ENCODE data around the gene CEACAM6. TPM values are rescaled to one million over a fixed set of nuclear protein-coding genes. Genes with fewer than 3 reads are reported as not detected.

Gene CEACAM6
- total RNA-seq, 1 experiment from 2014 or later = 0.37 TPM

DNA sequence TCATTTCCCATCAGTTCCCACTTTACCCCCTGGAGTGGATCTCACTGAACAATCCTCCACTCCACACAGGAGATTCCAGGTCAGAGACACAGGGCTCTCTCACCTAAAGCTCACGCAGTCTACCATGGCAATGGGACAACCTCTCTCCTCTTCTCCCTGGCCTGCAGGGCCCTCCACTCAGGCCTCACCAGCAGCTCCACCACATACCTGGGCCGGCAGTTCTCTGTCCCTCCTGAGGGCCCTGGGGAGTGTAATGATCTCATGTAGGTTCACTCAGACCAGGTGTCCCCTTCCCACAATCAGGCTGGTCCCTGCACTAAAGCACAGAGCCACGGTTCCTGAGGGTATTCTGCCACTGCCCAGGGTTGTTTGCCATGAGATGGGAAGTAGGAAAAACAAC lies 56.7 kb downstream of the CEACAM6 start:
- no peak overlapping the region for H3K4me3 Mint-ChIP-seq
- no peak for TF ChIP-seq ATF2 (CRISPR knock-in tag; IDR thresholded peaks at IDR 0.05; ENCODE audit: borderline replicate concordance, low read depth)
- no peak for TF ChIP-seq ZNF232 (CRISPR knock-in tag; IDR thresholded peaks at IDR 0.05)
- no peak for TF ChIP-seq NR3C1 (CRISPR knock-in tag; conservative IDR thresholded peaks at IDR 0.05; ENCODE audit: low read depth)
- no peak for TF ChIP-seq PREB (CRISPR knock-in tag; IDR thresholded peaks at IDR 0.05; ENCODE audit: borderline replicate concordance)
- TF ChIP-seq USF1 (CRISPR knock-in tag; IDR thresholded peaks at IDR 0.05) = no peak
- no peak for TF ChIP-seq ATF6 (CRISPR knock-in tag; IDR thresholded peaks at IDR 0.05)
- TF ChIP-seq, protein P1, sequence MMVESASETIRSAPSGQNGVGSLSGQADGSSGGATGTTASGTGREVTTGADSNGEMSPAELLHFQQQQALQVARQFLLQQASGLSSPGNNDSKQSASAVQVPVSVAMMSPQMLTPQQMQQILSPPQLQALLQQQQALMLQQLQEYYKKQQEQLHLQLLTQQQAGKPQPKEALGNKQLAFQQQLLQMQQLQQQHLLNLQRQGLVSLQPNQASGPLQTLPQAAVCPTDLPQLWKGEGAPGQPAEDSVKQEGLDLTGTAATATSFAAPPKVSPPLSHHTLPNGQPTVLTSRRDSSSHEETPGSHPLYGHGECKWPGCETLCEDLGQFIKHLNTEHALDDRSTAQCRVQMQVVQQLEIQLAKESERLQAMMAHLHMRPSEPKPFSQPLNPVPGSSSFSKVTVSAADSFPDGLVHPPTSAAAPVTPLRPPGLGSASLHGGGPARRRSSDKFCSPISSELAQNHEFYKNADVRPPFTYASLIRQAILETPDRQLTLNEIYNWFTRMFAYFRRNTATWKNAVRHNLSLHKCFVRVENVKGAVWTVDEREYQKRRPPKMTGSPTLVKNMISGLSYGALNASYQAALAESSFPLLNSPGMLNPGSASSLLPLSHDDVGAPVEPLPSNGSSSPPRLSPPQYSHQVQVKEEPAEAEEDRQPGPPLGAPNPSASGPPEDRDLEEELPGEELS (CRISPR knock-in tag; IDR thresholded peaks at IDR 0.05) = no peak
- TF ChIP-seq ZNF423 (CRISPR knock-in tag; IDR thresholded peaks at IDR 0.05) = no peak
- no peak for TF ChIP-seq GABPB1 (CRISPR knock-in tag; IDR thresholded peaks at IDR 0.05)
- no peak for TF ChIP-seq KAT7 (CRISPR knock-in tag; IDR thresholded peaks at IDR 0.05; ENCODE audit: borderline replicate concordance)
- TF ChIP-seq, protein P2, sequence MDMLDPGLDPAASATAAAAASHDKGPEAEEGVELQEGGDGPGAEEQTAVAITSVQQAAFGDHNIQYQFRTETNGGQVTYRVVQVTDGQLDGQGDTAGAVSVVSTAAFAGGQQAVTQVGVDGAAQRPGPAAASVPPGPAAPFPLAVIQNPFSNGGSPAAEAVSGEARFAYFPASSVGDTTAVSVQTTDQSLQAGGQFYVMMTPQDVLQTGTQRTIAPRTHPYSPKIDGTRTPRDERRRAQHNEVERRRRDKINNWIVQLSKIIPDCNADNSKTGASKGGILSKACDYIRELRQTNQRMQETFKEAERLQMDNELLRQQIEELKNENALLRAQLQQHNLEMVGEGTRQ (CRISPR knock-in tag; IDR thresholded peaks at IDR 0.05) = no peak
- TF ChIP-seq ATF1 (CRISPR knock-in tag; IDR thresholded peaks at IDR 0.05) = no peak
- no peak for TF ChIP-seq ARID4B (CRISPR knock-in tag; IDR thresholded peaks at IDR 0.05; ENCODE audit: borderline replicate concordance)
- no peak for TF ChIP-seq PRDM15 (CRISPR knock-in tag; IDR thresholded peaks at IDR 0.05)
- TF ChIP-seq NR2C2 (CRISPR knock-in tag; IDR thresholded peaks at IDR 0.05) = no peak
- no peak for TF ChIP-seq MAX (CRISPR knock-in tag; IDR thresholded peaks at IDR 0.05)
- no peak for TF ChIP-seq GTF2I (CRISPR knock-in tag; conservative IDR thresholded peaks at IDR 0.05)
- no peak for TF ChIP-seq CBFB (CRISPR knock-in tag; IDR thresholded peaks at IDR 0.05; ENCODE audit: low read depth)
- no peak for TF ChIP-seq ZMAT4 (CRISPR knock-in tag; IDR thresholded peaks at IDR 0.05)
- no peak for ATAC-seq
- H3K36me3 Mint-ChIP-seq = no peaks in the 10 kb centered on the region
- no peaks in the 10 kb centered on the region for H3K9me3 Mint-ChIP-seq
- CTCF ChIA-PET = interaction anchor here (0.8 to 3.5 kb wide), 5 partner anchors 9 to 105 kb away, joined by 3 to 24 read pairs (median 7); no protein-coding TSS in a partner anchor
- no peak for DNase-seq (ENCODE audit: low spot score)
- POLR2A ChIA-PET = no interaction called here
- H3K27me3 Mint-ChIP-seq (ENCODE audit: low read depth) = no peaks in the 10 kb centered on the region; the same call in 1 of the 2 replicates
- no peak overlapping the region for H3K27ac Mint-ChIP-seq
- H3K4me1 Mint-ChIP-seq = no peaks in the 10 kb centered on the region
